ENCODE results near the gene ZZZ3. TPM values are rescaled to one million over a fixed set of nuclear protein-coding genes. Genes with fewer than 3 reads are reported as not detected.

Gene ZZZ3
- total and polyA plus RNA-seq, 2 of the 8 experiments (the other 6 are each of a cell fraction or from before 2014, with no cell fraction given), result 12.8 to 54.6 TPM

- TF ChIP-seq, protein P1, sequence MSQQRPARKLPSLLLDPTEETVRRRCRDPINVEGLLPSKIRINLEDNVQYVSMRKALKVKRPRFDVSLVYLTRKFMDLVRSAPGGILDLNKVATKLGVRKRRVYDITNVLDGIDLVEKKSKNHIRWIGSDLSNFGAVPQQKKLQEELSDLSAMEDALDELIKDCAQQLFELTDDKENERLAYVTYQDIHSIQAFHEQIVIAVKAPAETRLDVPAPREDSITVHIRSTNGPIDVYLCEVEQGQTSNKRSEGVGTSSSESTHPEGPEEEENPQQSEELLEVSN (IDR thresholded peaks at IDR 0.05), result no peak; the same call in 1 of the 2 replicates
- TF ChIP-seq POLR2A (IDR thresholded peaks at IDR 0.05; ENCODE audit: control extremely low read depth in 1 of 2, low read depth in 2 of 2, low read length in 2 of 2) (peak; percentile 47 to 85), TAF1 (IDR thresholded peaks at IDR 0.05; ENCODE audit: low read depth, low read length) (peak; percentile 66), POLR2AphosphoS5 (IDR thresholded peaks at IDR 0.05; ENCODE audit: low read depth, low read length) (peak; percentile 79), ASH2L (IDR thresholded peaks at IDR 0.05; ENCODE audit: low read length) (peak; percentile 73), TEAD4 (IDR thresholded peaks at IDR 0.05; ENCODE audit: low read depth, low read length) (no peak; the same call in 1 of the 2 replicates), NRF1 (IDR thresholded peaks at IDR 0.05; ENCODE audit: low read depth, low read length) (0 out of 2 replicates have a peak, but pooled peaks have one; percentile 6), GABPA (IDR thresholded peaks at IDR 0.05; ENCODE audit: borderline replicate concordance, insufficient read depth, low read length) (peak; percentile 73; the same call in 1 of the 2 replicates), RBBP5 (IDR thresholded peaks at IDR 0.05; ENCODE audit: borderline replicate concordance, low read depth, low read length) (peak; percentile 80; the same call in 1 of the 2 replicates), SIX5 (IDR thresholded peaks at IDR 0.05; ENCODE audit: low read depth, low read length) (no peak), SP4 (IDR thresholded peaks at IDR 0.05; ENCODE audit: low read length) (no peak; the same call in 1 of the 2 replicates), SIRT6 (IDR thresholded peaks at IDR 0.05; ENCODE audit: low read length) (no peak), TCF12 (IDR thresholded peaks at IDR 0.05; ENCODE audit: low read depth, low read length) (no peak), RAD21 (IDR thresholded peaks at IDR 0.05 in 1 of 2, conservative IDR thresholded peaks at IDR 0.05 in 1 of 2; ENCODE audit: low read depth in 2 of 2, low read length in 2 of 2) (peak; percentile 54 to 69), CREB1 (IDR thresholded peaks at IDR 0.05) (no peak; the same call in 1 of the 2 replicates), RXRA (IDR thresholded peaks at IDR 0.05; ENCODE audit: insufficient read depth, low read depth, low read length) (no peak), YY1 (IDR thresholded peaks at IDR 0.05; ENCODE audit: low read depth, low read length) (0 out of 2 replicates have a peak, but pooled peaks have one; percentile 50)
- TF ChIP-seq, protein P2, sequence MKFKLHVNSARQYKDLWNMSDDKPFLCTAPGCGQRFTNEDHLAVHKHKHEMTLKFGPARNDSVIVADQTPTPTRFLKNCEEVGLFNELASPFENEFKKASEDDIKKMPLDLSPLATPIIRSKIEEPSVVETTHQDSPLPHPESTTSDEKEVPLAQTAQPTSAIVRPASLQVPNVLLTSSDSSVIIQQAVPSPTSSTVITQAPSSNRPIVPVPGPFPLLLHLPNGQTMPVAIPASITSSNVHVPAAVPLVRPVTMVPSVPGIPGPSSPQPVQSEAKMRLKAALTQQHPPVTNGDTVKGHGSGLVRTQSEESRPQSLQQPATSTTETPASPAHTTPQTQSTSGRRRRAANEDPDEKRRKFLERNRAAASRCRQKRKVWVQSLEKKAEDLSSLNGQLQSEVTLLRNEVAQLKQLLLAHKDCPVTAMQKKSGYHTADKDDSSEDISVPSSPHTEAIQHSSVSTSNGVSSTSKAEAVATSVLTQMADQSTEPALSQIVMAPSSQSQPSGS (IDR thresholded peaks at IDR 0.05; ENCODE audit: low read length), result no peak
- TF ChIP-seq, protein P3, sequence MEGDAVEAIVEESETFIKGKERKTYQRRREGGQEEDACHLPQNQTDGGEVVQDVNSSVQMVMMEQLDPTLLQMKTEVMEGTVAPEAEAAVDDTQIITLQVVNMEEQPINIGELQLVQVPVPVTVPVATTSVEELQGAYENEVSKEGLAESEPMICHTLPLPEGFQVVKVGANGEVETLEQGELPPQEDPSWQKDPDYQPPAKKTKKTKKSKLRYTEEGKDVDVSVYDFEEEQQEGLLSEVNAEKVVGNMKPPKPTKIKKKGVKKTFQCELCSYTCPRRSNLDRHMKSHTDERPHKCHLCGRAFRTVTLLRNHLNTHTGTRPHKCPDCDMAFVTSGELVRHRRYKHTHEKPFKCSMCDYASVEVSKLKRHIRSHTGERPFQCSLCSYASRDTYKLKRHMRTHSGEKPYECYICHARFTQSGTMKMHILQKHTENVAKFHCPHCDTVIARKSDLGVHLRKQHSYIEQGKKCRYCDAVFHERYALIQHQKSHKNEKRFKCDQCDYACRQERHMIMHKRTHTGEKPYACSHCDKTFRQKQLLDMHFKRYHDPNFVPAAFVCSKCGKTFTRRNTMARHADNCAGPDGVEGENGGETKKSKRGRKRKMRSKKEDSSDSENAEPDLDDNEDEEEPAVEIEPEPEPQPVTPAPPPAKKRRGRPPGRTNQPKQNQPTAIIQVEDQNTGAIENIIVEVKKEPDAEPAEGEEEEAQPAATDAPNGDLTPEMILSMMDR (IDR thresholded peaks at IDR 0.05; ENCODE audit: control extremely low read depth in 1 of 3, insufficient read depth in 1 of 3, low read depth in 1 of 3, low read length in 3 of 3), result peak; percentile 70 to 83 (median 75)
These were observed 996 bp upstream of the ZZZ3 start (continued) for GRCh38 chr1:77683160-77684148.

Measured in H1 (cell line).